HEK293T (cell line): ENCODE measurements around the gene RC3H1.

Source experiments
- CTCF ChIA-PET: fragments of 350-600 bp; formaldehyde crosslinking; extraction: SDS; loops from one replicate; lab custom pipeline; 2021; ENCODE audit warnings: antibody characterized with exemption, inconsistent platforms; lab: Yijun Ruan, JAX
- POLR2A ChIA-PET: fragments of 350-600 bp; formaldehyde crosslinking; extraction: SDS; loops from one replicate; lab custom pipeline; 2020; ENCODE audit warnings: antibody characterized with exemption, inconsistent platforms; lab: Yijun Ruan, JAX
- DNase-seq: peaks from one replicate; pipeline ENCODE4 v3.0.0; 2012; ENCODE audit warnings: mixed read lengths; ENCODE audit errors: extremely low spot score
- ARNT ChIP-seq: fragments of 450-650 bp; IDR thresholded peaks from 2 replicates; pipeline ENCODE4 v1.6.1; 2017; ENCODE audit warnings: mild to moderate bottlenecking
- BHLHE40 ChIP-seq: fragments of 450-650 bp; IDR thresholded peaks from 2 replicates; pipeline ENCODE4 v1.6.1; 2016; ENCODE audit warnings: mild to moderate bottlenecking, moderate library complexity, borderline replicate concordance
- CTBP1 ChIP-seq: fragments of 450-650 bp; IDR thresholded peaks from 2 replicates; pipeline ENCODE4 v1.6.1; 2016; ENCODE audit warnings: borderline replicate concordance
- ELF4 ChIP-seq: fragments of 450-650 bp; IDR thresholded peaks from 2 replicates; pipeline ENCODE4 v1.6.1; 2017; ENCODE audit warnings: antibody characterized with exemption
- FOXA1 ChIP-seq: fragments of 450-650 bp; IDR thresholded peaks from 2 replicates; pipeline ENCODE4 v1.6.1; 2016; ENCODE audit warnings: mild to moderate bottlenecking
- FOXK2 ChIP-seq: fragments of 450-650 bp; IDR thresholded peaks from 2 replicates; pipeline ENCODE4 v1.6.1; 2016; ENCODE audit warnings: mild to moderate bottlenecking
- FOXM1 ChIP-seq: fragments of 450-650 bp; IDR thresholded peaks from 2 replicates; pipeline ENCODE4 v1.6.1; 2017; ENCODE audit warnings: mild to moderate bottlenecking, borderline replicate concordance
- HDGF ChIP-seq: fragments of 450-650 bp; IDR thresholded peaks from 2 replicates; pipeline ENCODE4 v1.6.1; 2017; ENCODE audit warnings: antibody characterized with exemption, borderline replicate concordance
- L3MBTL2 ChIP-seq: fragments of 450-650 bp; conservative IDR thresholded peaks from 2 replicates; pipeline ENCODE4 v1.6.1; 2016; ENCODE audit warnings: mild to moderate bottlenecking
- LEF1 ChIP-seq: fragments of 450-650 bp; IDR thresholded peaks from 2 replicates; pipeline ENCODE4 v1.6.1; 2017; ENCODE audit warnings: mild to moderate bottlenecking, borderline replicate concordance
- NFRKB ChIP-seq: fragments of 450-650 bp; IDR thresholded peaks from 2 replicates; pipeline ENCODE4 v1.6.1; 2016; ENCODE audit warnings: mild to moderate bottlenecking, moderate library complexity
- PKNOX1 ChIP-seq: fragments of 450-650 bp; IDR thresholded peaks from 2 replicates; pipeline ENCODE4 v1.6.1; 2016
- SP1 ChIP-seq: fragments of 450-650 bp; IDR thresholded peaks from 2 replicates; pipeline ENCODE4 v1.6.1; 2017
- SUZ12 ChIP-seq: fragments of 450-650 bp; IDR thresholded peaks from 2 replicates; pipeline ENCODE4 v1.6.1; 2016; ENCODE audit warnings: mild to moderate bottlenecking
- TARDBP ChIP-seq: fragments of 450-650 bp; IDR thresholded peaks from 2 replicates; pipeline ENCODE4 v1.6.1; 2016
- ZNF384 ChIP-seq: fragments of 450-650 bp; IDR thresholded peaks from 2 replicates; pipeline ENCODE4 v1.6.1; 2016

RC3H1 gene

GRCh38 chr1:174041369-174041768, 19.2 kb upstream of the RC3H1 start:
- TF ChIP-seq FOXK2 (no peak), FOXA1 (no peak), ARNT (no peak), ELF4 (no peak), FOXM1 (no peak), TARDBP (no peak), NFRKB (no peak), HDGF (no peak), PKNOX1 (no peak), SP1 (no peak), L3MBTL2 (no peak), BHLHE40 (no peak), CTBP1 (no peak), LEF1 (no peak), ZNF384 (no peak), SUZ12 (no peak)
- CTCF ChIA-PET: no interaction called here
- POLR2A ChIA-PET: interaction anchor here (1.7 kb wide), 1 partner anchor 173 kb away, joined by 4 read pairs; the partner anchor contains the start of gene ZBTB37
- no peak for DNase-seq

DNA sequence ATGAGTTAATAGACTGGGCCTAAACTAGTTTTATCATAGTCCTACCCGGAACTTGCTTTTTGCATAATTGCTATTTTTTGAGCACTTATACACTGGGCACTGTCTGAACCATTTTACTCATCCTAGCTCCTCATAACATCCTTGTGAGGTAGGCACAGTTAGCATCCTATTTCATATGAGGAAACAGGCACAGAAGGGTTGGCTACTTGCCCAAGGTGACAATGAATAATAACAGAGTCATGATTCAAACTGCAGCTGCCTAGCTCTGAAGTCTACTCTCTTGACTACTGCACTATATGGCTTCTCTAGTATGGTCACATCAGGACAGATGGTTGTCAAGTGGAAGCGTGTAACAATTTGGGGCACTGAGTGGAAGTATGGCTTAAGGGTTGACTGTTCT, 18.2 kb upstream of the RC3H1 start:
- TF ChIP-seq PKNOX1 (no peak), ZNF384 (no peak), BHLHE40 (no peak), FOXK2 (no peak), TARDBP (no peak), FOXA1 (no peak), FOXM1 (no peak), NFRKB (no peak), SP1 (no peak), CTBP1 (no peak), HDGF (no peak), ARNT (no peak)
- POLR2A ChIA-PET: interaction anchor here (1.7 to 2.9 kb wide), 2 partner anchors 18 to 172 kb away, joined by 4 to 12 read pairs; partner anchors contain the start of genes RC3H1 and ZBTB37
- CTCF ChIA-PET: no interaction called here
- no peak for DNase-seq

- no peak for DNase-seq
- TF ChIP-seq HDGF (no peak), L3MBTL2 (no peak), ARNT (no peak), NFRKB (no peak), TARDBP (no peak), SP1 (no peak), CTBP1 (no peak), BHLHE40 (no peak)
- ChIA-PET CTCF (no interaction called here), POLR2A (interaction anchor here (2.9 kb wide), 1 partner anchor 17 kb away, joined by 12 read pairs; the partner anchor contains the start of gene RC3H1)
These were observed 16.9 kb upstream of the RC3H1 start for GRCh38 chr1:174039027-174039426.

DNA sequence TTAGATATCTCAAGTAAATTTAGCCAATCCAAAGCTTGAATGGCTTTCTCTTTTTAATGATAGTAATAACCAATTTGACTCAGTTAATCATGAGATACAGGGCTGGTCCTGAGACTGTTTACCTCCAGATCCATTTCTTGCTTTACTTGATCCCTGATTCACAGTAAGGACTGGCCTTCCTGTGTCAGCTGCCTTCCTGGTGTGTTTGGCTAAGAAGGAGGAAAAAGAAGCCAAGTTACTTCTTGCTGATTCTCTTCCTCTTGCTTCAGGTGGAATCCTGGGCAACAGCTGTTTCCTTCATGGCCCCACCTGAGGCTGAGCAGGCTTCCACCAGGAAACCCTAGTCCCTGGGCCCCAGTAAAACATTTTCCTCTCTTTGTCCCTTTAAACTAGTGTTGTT, 14.6 kb upstream of the RC3H1 start:
- DNase-seq: no peak

GRCh38 chr1:174036204-174036603, 14.0 kb upstream of the RC3H1 start:
- ChIA-PET CTCF (no interaction called here), POLR2A (interaction anchor here (2.0 kb wide), 1 partner anchor 14 kb away, joined by 9 read pairs; the partner anchor contains the start of gene RC3H1)
- TF ChIP-seq LEF1 (no peak), PKNOX1 (no peak), L3MBTL2 (no peak), FOXK2 (no peak)
- no peak for DNase-seq

More for the DNA sequence above, 14.6 kb upstream of the RC3H1 start:
- CTCF ChIA-PET: no interaction called here
- no peak for TF ChIP-seq LEF1
- no peak for TF ChIP-seq FOXM1
- TF ChIP-seq L3MBTL2: no peak
- POLR2A ChIA-PET: interaction anchor here (2.0 kb wide), 1 partner anchor 14 kb away, joined by 9 read pairs; the partner anchor contains the start of gene RC3H1

DNA sequence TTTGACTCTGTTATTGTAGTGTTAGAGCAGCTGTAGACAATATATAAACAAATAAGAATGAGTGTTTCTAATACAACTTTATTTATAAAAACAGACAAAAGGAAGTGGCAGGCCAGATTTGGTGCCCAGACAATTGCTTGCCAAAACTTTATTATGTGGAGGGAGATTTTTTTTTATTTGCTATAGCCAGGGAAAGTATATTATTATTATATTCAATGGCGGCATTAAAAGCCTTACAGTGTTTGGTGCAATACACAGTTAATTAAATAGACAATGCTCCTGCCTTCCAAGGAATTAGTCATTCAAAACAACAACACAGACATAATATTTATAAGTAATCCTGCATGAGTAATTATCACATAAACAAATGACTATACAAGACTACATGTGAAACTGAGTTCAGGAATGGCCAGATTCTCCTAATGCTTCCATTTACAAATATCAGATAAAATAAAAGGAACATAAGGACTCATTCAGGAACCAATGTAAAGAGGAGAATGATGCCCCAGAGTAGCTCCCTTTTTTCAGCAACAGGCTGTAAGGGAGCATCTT, 10.6 kb upstream of the RC3H1 start:
- CTCF ChIA-PET: no interaction called here

More for the DNA sequence above, 10.6 kb upstream of the RC3H1 start:
- no peak for TF ChIP-seq BHLHE40
- TF ChIP-seq ZNF384: no peak
- TF ChIP-seq NFRKB: no peak
- no peak for TF ChIP-seq FOXA1
- TF ChIP-seq CTBP1: no peak
- TF ChIP-seq PKNOX1: no peak
- TF ChIP-seq FOXK2: no peak
- TF ChIP-seq LEF1: no peak
- DNase-seq: no peak
- POLR2A ChIA-PET: no interaction called here
